ENCODE data around the gene LSM10.

- TF ChIP-seq, protein P1, sequence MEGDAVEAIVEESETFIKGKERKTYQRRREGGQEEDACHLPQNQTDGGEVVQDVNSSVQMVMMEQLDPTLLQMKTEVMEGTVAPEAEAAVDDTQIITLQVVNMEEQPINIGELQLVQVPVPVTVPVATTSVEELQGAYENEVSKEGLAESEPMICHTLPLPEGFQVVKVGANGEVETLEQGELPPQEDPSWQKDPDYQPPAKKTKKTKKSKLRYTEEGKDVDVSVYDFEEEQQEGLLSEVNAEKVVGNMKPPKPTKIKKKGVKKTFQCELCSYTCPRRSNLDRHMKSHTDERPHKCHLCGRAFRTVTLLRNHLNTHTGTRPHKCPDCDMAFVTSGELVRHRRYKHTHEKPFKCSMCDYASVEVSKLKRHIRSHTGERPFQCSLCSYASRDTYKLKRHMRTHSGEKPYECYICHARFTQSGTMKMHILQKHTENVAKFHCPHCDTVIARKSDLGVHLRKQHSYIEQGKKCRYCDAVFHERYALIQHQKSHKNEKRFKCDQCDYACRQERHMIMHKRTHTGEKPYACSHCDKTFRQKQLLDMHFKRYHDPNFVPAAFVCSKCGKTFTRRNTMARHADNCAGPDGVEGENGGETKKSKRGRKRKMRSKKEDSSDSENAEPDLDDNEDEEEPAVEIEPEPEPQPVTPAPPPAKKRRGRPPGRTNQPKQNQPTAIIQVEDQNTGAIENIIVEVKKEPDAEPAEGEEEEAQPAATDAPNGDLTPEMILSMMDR (IDR thresholded peaks at IDR 0.05; ENCODE audit: borderline replicate concordance, extremely low read depth, low read length, poor library complexity, severe bottlenecking): no peak
- TF ChIP-seq EZH2 (IDR thresholded peaks at IDR 0.05; ENCODE audit: borderline replicate concordance, low read depth, low read length, severe bottlenecking): no peak
Measured at GRCh38 chr1:36382231-36382630, 15.5 kb downstream of the LSM10 start.
